HG03095 (cell line): ENCODE results near the gene SPATS2L.

Experiments used
- ATAC-seq: cut with Tn5 transposase; IDR thresholded peaks from one replicate; pipeline ENCODE4 v1.9.1; 2021; ENCODE audit warnings: moderate library complexity; ENCODE audit not compliant: unreplicated experiment

Gene SPATS2L

DNA sequence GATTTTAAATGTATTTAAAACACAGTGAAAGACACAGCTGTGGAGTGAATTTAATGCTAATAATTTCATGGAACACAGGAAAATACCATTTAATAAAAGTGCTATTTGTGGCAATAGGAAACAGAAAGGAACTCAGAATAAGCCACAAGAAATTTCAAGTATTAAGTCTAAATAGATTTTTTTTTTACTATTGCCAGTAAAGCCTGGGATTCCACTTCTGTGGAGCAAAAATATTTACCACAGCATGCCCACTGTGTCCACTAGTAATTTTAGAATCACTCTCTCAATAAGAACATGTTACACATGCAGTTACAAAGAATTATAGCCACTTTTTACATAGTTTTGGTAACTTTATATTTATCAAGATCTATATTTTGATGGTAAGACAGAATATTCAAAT, 186.2 kb downstream of the SPATS2L start:
- ATAC-seq: no peak

GRCh38 chr2:200494048-200494447, 187.6 kb downstream of the SPATS2L start:
- no peak for ATAC-seq

DNA sequence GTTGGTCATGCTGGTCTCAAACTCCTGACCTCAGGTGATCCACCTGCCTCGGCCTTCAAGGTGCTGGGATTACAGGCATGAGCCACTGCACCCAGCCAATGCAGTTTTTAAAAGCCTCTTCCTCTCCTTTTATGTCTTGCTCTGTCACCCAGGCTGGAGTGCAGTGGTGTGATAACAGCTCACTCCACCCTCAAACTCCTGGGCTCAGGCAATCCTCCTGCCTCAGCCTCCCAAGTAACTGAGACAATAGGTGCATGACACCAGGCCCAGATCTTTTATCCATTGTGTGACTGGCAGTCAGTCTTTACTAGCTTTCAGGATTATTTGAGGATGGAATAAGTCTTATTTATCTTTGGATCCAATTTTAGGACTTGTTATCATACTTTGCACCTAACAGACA, 190.2 kb downstream of the SPATS2L start:
- no peak for ATAC-seq

- no peak for ATAC-seq
Observed at GRCh38 chr2:200498402-200499162, 192.1 kb downstream of the SPATS2L start.

DNA sequence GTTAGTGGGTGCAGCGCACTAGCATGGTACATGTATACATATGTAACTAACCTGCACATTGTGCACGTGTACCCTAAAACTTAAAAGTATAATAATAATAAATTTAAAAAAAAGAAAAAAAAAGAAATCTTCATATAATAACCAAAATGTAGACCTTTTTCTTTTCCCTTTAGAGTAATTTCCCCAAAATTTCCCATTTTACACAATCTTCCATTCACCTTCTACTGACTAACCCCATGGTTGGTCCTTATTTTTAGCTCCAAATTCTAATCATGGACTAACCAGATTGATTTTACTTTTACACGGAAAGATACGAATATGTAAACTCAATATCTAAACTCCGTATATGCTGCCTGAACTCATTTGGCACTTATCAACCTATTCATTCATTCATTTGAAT, 195.7 kb downstream of the SPATS2L start:
- ATAC-seq: no peak

GRCh38 chr2:200506679-200507078, 200.2 kb downstream of the SPATS2L start:
- ATAC-seq: no peak

DNA sequence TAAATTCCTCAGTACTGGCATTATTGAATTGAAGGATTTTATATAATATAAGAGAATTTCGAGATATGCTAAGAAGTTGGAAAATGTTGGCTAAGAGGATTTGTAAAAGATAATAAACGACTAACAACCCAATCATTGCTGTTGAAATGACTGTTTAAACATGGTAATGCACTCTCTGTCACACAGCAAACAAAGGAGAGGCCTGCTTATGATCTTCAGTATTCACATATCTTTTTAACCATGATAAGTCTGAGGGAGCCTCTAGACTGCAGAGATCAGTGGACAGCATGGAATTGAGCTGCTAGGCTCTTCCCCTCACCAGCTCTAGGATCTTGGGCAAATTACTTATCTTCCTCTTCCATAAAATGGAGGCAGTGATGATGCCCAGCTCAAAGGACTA, 200.7 kb downstream of the SPATS2L start:
- no peak for ATAC-seq

GRCh38 chr2:200509235-200509611, 202.7 kb downstream of the SPATS2L start:
- ATAC-seq: no peak

DNA sequence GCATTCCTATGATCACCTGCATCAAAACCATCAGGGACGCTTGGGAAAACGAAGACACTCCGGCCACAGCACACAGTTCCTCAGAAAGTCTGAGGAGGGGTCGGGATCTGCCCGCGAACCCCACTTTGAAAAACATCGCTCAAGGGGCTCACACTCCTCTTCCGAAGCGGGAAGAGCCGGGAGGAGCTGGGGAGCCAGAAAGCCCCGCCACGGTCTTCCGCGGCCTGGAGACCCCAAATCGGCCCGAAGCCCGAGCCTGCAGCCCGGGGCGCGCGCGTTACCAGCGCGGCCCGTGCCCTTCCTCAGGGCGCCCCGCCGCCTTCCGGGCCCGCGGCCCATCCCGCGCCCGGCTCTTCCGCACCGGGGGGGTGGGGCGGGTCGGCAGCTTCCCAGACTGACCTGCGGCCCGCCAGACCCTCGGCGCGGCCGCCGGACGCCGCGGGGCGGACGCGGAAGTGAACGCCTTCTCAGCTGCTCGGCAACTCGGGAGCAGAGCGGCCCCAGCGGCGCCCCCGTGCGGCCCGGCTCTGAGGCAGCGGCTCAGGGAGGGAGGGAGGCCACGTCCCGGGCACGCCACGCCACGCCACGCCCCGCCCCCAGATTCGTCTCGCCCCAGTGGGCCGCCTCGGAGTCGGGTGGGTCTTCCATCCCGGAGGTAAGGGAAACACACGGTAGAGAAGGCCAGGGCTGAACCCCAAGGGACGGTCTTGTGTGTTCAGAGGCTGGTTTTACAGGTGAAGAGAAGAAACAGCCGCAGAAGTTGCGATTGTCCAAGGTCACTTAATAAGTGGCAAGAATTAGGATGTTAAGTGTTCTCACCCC, 203.3 kb downstream of the SPATS2L start, which contains the start of gene KCTD18:
TSS of gene KCTD18 (minus strand) at position 457 of the 822 bp plus-strand sequence. CDS start 3,052 bp downstream, outside the sequence.
- peak; percentile 99 for ATAC-seq

DNA sequence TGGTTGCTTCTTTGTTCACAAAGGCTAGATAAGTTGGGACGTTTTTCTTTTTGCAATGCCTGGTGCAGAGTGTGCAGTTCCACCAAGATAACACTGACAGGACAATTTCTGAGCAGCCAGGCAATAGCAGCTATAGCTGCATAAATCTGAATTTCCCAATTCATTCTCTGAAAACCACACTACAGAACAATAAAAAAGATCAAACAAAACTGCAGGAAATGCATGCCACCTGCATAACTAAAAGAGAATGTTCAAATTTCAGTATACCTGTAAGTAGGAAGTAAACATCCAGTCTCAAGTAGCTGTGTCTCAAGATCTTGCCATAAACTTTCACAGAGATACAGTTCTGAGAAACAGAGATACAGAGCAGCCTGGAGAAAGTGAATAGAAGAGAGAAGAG, 208.7 kb downstream of the SPATS2L start:
- no peak for ATAC-seq

DNA sequence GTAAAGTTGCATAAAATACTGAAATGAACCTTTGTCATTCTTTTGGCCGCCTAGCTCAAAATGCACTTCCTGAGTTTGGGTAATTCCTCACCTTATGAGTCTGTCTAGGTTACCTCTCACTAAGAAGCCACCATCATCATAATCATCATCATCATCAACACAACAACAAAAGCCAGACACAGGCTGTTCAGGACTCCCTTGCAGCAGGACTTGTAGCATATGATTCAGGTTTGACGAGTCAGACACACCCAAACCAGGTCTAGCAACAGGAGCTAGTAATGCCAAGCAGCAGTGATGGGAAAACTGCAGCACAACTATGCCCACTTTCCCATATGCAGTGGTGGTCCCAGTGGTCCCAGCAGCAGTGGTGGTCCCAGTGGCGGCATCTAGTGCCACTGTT, 216.7 kb downstream of the SPATS2L start:
- ATAC-seq: no peak

DNA sequence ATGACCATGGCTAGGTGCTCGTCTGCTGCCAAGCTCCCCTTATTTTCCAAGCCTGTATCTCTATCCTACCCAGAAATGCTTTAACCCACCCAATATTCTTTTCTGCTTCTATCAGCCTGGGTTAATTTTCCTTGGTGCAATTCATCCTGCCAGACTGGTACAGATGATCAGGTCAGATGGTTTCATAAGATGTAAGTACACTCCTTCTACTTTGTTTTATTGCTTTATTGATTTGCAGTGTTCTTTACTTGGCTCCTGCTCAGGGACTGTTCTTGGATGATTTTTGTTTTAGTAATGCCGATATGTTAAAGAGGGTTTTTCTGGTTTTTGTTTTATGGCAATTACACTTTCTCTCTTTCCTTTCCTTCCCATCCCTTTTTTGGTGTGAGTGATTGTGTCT, 217.1 kb downstream of the SPATS2L start:
- no peak for ATAC-seq

DNA sequence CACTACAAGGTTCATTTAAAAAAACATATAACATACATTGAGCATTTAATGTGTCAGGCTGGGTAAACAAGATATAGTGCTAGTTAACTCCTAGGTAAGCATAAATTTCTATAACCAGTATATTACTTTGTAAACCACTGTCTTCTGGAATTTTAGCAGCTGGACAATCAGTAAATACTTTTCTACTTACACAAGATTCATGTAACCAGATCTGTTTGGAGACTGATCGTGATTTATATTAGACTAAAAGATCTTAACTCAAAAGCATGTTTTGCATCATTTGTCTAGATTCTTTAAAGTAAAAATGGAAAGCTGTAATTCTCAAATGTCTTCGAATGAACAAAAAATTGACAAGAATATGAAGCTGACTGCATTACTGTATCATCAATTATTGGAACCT, 218.6 kb downstream of the SPATS2L start:
- ATAC-seq: no peak

DNA sequence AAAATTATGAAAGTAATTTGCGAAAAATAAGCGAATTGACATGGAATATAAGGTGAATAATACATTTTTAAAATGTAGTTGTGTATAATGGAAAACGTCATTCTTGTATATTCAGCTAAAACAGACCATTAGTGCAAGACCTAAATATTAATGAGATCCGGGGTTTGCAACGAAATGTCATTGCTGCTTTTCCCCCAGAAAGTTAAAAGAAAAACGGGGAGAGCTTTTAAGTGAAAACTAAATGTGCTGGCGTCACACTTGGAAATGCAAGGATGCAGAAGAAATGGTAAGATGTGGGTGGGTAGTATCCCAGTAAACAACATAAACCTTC, 219.0 kb downstream of the SPATS2L start:
- ATAC-seq: no peak

DNA sequence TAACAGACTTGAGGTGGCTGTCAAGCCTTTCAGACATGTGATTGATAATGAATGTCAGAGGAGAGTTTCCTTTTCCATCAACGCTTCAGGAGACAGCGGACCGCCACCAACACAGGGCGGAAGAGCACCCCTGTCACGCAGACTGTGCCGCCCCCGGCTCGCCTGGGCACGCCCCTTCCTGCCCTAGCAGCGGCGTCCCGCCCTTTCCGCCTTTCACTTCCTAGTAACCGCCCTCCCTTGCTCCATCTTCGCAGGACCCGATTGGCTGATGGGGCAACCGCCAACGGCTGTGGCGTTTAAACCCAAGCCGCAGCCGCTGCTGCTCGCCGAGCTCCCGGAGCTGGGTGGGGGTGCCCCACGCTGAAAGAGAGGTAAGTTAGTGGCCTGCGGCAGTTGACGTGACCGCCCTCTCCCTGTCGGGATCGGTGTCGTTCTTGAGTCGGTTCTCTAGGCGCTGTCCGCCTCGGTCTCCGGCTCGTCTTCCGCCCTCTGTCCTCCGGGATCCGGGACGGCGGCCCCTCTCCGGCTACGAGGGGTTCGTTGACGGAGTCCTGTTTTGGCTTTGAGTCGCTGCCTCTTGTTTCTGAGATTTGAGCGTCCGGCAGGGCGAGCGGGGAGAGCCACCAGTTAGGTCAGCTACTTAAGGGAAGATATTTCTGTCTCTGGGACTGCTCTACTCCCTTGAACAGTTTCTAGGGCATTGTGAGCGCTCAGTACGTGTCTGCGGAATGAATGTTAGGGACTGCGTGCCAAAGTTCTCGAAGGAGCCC, 219.6 kb downstream of the SPATS2L start, which contains the start of gene SGO2:
TSS of gene SGO2 (plus strand) at position 326 of the 770 bp plus-strand sequence. CDS start 6,769 bp downstream, outside the sequence.
- peak; percentile 100 for ATAC-seq

DNA sequence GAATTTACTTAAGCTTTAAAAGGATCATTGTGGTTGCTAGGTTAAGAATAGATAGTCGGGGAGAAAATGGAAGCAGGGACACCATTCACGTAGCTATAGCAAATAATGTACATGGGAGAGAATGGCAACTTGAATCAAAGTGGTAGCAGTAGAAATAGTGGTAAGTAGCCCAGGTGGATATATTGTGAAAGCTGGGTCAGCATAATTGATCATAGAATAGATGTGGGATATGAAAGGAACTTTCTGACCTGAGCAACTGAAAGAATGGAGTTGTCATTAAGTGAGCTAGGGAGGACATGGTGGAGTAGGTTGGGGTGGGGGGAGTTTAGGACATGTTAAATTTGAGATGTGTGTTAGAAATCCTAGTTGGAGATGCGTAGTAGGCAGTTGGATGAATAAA, 221.7 kb downstream of the SPATS2L start:
- no peak for ATAC-seq
